Frontal cortex (tissue), 4 donors: ENCODE measurements around the gene PLA2G2D. TPM values are rescaled to one million over a fixed set of nuclear protein-coding genes. Genes with fewer than 3 reads are reported as not detected.
"Not testable (repeated sequence)": the region's sequence is repeated elsewhere in the genome, so short reads cannot be mapped to it uniquely, and the experiment has no call there.

ENCODE experiments used
- DNase-seq, 2 donors: peaks; one replicate each; pipeline ENCODE4 v3.0.0; 2012; ENCODE audit warnings: low spot score in 2 of 2
- FAIRE-seq: peaks from 2 replicates; lab custom pipeline; 2012; peaks lifted over from hg19 to GRCh38; lab: Jason Lieb, UNC
- total RNA-seq: library from RNA; depleted of rRNA; stranded (reverse); fragments of >200 nt; gene quantifications from one replicate; pipeline ENCODE4 v1.2.3, GENCODE V29; 2014
- donor health status: control.
- donor health status: control.
- donor health status: control.

Gene PLA2G2D
- total RNA-seq, 1 donor from 2014 or later, result not detected

DNA sequence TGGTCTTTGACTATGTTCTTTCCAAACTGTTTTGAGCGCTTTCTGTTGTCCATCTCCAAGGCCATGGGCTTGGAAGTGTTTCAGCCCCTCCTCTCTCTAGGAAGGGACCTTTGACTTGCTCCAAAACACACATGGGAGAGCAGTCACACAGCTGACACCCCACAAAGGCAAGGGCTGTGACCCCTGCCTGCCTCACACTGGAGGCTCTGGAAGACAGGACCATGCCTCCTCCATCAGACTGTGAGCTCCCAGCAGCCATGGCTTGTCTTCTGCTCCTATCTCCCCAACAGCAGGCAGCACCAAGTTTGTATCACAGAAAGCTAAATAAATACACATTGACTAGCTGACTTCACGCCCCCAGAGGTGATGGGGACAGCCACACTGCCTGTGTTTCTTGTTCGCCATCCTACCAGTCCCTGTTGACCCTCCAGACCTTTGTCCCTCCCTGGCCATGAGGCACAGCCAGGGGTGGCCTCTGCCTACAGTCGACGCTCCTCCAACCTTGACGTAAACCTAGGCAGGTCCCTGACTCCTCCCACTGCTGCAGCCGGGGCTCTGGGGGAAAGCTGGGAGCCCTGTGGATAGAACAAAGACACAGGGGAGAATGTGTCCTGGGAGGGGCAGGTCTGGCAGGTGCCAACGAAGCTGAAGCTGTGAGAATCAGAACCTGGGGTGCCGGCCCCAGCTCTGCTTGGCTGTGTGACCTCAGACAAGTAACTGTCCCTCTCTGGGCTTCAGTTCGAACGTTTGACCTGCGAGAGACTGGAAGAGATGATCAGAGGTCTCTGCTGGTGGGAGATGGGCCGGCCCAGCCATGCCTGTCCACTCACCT is 24.6 kb upstream of the PLA2G2D start:
- FAIRE-seq (no peak), DNase-seq (no peak)

DNA sequence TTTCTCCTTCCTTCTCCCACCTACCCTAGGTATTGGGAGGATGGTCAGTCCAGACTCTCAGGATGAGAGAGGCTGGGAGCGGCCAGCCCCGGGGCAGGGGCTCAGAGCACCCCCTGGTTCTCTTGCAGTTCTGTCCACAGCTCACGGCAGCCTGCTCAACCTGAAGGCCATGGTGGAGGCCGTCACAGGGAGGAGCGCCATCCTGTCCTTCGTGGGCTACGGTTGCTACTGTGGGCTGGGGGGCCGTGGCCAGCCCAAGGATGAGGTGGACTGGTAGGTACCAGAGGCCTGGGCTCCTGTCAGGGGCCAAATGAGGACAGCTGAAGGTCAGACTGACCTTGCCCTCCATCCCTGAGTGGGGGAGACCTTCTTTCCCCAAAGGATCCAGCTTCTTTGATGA is 24.0 kb upstream of the PLA2G2D start:
- no peak for FAIRE-seq
- DNase-seq, result no peak

DNA sequence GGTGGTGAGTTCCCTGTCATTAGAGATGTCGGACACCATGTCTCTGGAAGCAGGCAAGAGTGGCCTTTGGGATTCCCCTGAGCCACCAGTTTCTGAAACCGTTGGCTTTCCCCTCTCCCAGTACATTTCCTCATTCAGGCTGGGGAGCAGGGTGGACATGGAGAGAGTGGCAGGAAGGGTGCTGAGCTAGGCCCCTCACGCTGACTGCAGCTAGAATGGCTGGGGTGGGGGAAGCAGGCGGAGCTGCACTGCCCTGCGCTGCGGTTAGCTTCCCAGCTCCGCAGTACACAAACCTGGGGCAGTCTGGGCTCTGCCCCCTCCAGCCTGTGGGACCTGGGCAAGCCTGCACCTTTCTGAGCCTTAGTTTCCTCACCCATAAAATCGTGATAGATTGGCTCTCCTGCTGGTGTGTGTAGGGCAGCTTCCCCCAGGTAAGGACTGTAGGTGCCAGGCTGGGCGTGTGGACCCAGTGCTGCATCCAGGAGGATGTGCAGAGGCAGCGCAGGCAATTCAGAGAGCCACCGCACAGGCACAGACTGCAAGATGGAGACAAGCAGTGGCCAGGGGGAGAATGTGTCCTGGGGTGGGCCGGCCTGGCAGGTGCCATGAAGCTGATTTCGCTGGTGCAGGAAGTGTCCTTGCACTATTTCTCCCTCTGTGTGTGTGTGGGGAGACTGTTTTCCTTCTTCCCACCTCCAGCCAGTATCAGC is 22.8 kb upstream of the PLA2G2D start:
- DNase-seq (no peak), FAIRE-seq (no peak)

DNA sequence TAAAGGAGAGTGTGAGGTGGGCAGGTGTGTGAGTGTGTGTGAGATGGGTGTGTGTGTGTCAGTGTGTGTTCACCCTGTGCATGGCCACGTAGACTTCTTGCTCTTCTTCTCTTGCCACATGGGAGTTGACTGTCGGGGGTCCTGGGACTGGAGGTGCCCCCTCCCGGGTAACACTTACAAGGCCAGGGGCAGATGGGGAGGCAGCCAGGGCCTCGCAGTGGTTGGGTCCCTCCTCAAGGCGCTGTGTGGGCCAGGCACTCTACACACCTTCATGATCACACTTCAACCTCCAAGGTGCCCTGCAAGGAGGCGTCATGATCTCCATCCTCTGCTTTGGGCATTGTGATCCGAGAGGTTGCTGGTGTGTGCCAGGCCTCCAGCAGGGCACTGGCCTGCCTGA is 22.1 kb upstream of the PLA2G2D start:
- DNase-seq, result no peak
- FAIRE-seq, result no peak

DNA sequence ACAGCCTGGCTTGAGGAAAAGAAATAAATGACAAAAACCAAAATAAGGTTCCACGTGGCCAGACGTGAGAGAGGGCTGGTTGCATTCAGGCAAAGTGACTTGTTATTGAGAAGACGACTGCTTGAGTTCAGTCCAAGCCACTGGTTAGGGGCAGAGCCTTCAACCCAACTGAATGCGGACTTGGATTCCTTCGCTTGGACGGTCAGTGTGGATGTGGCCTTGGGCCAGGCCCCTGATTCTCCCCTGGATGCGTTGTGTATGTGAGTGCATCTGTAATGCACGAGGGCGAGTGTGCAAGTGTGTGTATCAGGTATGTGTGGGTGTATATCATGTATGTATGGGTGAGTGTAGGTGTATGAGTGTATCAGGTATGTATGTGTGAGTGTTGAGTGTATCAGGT is 21.7 kb upstream of the PLA2G2D start:
- FAIRE-seq, result no peak

DNA sequence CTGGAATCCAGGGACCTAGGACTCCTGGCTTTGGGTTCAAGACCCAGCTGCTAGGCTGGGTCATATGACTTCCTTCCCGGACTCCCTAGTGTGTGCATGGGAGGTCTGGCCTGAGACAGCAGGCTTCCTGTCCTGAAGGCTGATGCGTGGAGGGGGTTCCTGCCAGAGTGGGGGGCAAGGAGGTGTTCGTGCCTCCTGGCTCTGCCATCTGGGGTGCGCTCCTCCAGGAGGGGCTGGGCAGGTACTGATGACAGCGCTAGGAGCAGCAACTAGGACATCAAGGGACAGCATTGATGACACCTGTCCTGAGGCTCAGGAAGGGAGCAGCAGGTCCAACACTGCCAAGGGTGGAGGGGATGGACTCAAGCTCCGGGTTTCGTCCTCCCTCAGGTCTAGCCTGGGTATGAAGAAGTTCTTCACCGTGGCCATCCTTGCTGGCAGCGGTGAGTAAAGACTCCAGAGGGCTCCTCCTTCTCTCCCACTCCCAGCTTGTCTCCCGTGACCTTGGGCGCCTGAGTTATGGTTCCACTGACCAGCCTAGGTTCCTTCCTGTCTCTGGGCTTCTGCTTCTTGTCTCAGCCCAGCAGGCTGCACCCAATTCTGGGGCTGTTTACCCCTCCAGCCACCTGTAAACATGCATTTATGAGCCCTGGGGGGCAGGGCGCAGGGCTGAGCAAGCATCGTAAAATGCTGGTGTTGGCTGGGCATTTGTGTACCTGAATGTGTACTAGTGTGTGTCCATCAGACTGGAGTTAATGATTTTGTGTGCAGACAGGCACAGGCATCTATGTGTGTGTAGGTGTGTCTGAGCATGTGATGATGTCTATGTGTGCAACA is 20.7 kb upstream of the PLA2G2D start:
- FAIRE-seq (no peak), DNase-seq (no peak)

More for the DNA sequence above, 21.7 kb upstream of the PLA2G2D start:
- DNase-seq, result no peak

DNA sequence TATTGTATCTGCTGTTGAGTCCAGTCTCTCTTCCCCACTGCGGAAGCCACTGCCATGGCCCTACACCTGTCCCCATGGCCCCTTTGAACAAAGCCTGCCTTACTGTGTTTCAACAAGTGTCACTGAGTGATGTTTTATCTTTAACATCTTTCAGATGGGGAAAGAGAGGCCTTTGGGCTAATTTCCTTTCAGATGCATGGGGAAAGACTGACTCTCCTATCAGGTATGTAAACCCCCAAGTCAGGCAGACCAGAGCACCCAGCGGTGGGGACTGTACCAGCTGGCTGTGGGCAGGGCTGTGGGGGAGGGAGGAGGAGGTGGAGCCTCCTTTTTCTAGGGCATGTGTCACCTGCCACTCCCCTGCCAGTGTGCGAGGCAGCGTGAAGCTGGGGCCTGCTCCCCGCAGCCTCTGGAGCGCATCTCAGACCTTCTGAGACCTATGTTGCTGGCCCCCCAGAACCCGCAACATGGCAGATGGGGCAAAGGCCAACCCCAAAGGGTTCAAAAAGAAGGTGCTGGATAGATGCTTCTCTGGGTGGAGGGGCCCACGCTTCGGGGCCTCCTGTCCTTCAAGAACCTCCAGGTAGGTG is 19.7 kb upstream of the PLA2G2D start, which contains the start of gene PLA2G2F:
TSS of gene PLA2G2F (plus strand) at position 363 of the 590 bp plus-strand sequence. CDS start at position 468, 105 bp downstream.
- FAIRE-seq (no peak), DNase-seq (no peak)

DNA sequence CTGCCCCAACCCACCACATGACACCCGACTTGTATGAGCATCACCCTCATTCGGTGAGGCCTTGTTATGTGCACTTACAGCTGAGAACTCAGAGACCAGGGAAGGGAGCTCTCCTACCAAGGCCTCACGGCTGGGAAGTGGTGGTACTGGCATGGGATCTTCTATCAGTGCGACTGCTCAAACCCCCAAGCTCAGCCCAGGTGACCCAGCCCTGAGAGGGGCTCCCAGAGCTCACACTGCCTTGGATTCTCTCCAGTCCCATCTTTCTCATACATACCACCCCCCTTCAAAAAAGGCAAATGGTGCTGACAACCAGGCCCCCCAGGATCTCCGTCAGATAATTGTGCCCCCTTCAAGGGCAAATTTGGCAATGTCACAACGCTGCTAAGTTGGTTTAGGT is 19.0 kb upstream of the PLA2G2D start:
- FAIRE-seq (no peak), DNase-seq (no peak)

DNA sequence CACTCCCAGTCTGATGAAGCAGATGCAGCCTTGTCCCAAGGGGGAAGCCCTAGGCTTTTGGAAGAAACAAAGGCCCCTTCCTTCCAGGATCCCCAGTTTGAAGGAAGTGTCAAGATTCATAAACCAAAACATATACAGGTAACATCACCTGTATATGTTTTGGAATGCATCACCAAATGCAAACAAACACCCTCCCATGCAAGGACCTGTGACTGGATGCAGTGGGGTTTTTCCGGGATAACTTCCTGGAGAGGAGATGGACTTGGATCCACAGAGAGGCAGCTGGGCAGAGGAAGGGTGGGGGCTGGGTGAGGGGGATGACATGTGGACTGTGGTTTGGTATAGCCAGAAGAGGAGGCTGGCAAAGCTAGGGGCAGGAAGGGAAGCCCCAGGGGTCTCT is 18.3 kb upstream of the PLA2G2D start:
- FAIRE-seq (no peak), DNase-seq (no peak)

DNA sequence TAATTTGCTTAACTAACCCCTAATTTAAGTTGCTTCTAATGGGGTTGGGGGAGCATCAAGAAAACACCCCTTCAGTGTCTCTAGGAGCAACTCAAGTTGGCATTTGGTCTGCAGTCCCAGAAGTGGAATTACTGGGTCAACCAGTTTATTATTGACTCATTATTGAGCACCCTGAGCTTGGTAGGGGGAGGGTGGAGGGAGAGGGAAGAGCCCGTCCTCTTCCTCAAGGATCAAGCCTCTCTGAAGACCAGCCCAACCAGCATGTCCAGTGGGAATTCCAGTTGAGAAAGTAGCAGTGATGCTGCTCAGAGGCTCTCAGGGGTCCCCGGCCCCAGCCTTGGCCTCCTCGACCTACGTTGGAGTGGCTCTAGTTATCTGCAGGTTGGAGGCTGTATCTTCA is 17.7 kb upstream of the PLA2G2D start:
- no peak for FAIRE-seq
- DNase-seq, result no peak

DNA sequence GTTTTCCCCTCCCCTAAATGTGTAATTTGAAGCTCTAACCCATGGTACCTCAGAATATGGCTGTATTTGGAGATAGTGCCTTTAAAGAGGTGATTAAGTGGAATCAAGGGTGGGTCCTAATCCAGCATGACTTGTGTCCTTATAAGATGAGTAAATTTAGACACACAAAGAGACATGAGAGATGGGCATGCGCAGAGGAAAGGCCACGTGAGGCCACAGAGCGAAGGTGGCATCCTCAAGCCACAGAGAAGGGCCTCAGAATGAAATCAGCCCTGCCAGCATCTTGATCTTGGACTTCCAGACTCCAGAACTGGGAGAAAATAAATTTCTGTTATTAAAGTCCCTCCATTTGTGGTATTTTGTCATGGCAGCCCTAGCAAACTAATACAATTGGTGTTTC is 16.9 kb upstream of the PLA2G2D start:
- FAIRE-seq (no peak), DNase-seq (no peak)

DNA sequence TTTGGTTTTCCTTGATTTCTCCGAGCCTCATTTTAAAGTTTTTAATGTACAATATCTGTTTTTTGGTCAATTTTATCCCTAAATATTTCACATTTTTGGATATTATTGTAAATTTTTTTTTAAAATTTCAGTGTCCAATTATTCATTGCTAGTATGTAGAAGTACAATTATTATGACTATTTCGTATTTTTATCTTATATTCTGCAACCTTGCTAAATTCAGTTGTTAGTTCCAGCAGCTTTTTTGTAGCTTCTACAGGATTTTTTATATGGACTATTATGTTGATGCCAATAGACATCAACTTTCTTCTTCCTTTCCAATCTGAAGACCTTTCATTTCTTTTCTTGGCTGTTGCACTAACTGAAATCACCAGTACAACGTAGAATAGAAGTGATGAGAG is 15.7 kb upstream of the PLA2G2D start:
- FAIRE-seq (no peak), DNase-seq (no peak)

DNA sequence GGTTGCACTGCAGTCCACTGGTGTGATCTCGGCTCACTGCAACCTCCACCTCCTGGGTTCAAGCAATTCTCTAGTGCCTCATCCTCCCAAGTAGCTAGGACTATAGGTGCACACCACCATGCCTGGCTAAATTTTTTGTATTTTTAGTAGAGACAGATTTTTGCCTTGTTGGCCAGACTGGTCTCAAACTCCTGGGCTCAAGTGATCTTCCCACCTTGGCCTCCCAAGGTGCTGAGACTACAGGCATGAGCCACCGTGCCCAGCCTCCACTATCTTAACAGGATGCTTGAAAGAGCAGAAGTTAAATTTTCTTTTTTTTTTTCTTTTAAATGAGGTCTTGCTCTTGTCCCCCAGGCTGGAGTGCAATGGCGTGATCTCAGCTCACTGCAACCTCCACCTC is 11.2 kb upstream of the PLA2G2D start:
- DNase-seq, FAIRE-seq: not testable (repeated sequence)

DNA sequence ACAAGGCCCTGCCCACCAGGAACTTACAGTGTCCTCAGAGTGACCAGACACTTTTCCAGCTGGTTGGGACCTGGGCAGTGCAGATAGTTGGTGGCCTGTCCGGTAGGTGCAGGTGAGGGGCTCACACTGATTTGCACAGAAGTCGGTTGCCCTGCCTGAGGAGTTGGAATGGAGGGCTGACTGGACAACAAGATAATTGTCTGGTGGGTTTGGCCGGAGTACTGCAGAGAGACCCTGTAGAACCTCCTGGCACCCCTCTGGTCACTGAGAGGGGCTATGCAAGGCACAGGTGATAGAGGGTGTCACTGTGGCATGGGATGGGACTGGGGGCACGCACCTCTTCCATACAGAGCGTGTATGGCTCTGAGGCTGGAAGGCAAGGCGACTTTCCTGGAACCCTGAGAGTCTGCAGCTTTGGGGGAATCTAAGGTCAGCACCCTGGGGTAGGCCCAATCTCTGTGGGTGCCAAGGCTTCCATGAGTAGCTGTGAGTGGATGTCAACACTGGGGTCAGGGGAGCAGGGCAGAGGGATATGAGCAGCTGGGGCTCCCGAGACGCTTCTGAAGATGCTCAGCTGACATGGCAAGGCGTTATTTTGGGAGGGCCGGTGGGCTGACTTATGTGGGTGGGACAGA is 7.6 kb upstream of the PLA2G2D start:
- FAIRE-seq, result no peak

DNA sequence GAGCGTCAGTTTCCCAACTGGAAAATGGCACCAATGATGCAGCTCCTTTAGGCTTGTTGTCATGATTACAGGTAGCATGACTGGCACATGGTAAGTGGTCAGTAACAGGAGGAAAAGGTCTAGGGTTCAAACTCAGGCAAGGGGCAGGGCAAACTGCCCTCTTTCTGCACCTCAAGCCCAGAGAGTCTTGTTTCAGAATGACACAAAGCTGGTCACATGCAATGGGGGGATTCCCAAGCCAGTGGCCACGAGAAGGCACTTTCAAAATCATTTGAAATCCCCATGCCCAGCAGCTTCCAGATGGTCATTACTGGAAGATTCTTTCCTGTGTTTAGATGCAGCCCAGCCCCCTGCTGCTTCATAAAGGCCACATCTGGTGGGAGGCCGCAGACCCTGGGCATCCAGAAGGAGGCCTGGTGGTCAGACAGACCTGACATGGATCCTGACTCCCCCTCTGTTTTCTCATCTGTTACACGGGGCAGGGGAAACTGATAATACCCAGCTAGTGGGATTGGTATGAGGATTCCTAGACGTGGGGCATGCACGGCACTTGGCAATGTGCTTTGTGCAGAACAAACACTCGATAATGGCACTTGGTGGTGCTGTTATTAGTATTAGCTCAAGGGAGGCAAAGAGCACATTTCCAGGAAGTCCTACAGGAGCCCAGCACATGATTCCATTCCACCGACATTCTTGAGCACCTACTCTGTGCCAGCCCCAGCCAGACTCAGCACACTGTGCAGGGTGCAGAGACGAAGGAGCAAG is 6.9 kb upstream of the PLA2G2D start:
- no peak for FAIRE-seq

More for the DNA sequence above, 7.6 kb upstream of the PLA2G2D start:
- no peak for DNase-seq

DNA sequence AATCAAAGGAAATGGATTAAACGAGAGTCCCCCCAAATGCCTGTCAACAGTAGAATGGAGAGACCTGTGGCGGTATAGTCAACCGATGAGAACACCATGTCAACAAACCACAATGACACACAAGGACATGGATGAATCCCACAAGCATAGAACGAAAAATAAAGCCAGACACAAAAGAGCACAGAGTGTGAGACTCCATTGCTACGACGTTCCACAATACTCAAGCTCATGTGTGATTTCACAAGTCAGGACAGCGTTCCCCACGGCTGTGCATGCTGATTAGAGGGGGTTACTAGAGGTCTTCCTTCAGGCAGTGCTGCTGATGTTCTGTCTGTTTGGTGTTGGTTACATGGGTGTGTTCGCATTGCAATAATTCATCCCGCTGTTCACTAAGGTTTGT is 5.8 kb upstream of the PLA2G2D start:
- DNase-seq (no peak), FAIRE-seq (no peak)

More for the DNA sequence above, 6.9 kb upstream of the PLA2G2D start:
- DNase-seq, result no peak

DNA sequence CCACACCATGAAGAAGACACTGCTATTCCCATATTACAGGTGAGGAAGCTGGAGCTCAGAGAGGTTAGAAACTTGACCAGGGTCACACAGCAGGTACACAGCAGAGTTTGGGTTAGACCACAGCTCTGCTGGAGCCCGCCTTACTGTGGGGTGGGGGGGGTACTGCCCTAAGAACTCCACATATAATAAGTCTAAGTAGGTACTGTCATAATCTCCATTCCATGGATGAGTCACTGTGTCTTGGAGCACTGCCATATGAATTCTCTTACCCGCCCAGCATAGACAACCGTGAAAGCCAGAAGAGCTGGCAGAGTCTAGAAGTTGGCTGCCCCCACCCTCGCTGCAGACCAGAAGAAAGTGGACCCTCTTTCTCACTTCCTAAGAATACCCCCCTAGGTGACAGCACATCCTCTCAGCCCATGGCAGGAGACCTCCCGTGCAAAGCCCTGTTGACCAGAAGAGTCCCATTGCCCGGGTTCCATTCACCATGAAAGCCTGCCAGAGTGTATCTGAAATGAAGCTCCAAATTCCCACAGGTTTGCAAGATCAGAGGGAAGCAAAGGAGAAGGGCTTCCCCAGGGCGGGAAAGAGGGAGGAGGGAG is 5.2 kb upstream of the PLA2G2D start:
- no peak for FAIRE-seq
- peak in 1 of 2 donors; percentile 41 for DNase-seq

DNA sequence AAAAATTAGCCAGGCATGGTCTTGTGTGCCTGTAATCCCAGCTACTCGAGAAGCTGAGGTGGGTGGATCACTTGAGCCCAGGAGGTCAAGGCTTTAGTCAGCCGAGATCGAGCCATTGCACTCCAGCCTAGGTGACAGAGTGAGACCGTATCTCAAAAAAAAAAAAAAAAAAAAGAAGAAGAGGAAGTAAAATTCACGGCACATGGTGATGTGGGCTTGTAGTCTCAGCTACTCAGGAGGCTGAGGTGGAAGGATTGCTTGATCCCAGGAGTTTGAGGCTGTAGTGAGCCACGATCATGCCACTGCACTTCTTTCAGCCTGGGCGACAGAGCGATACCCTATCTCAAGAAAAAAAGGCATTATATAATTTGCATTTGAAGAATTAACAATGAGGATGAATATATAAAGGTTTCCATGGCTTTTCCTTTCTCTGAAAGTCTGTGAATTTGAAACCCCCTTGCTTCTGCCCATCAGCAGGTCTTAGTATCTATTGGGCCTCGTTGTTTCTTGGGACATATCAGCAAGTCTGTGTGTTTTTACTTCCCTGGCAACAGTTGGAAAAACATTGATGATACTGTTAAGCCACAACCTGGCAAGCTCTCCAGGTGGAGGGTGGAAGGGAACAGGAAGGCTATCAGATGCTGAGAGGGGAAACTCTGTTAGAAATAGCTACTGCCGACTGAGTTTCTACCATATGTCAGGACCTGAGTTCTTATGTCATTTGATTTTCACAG is 4.6 kb upstream of the PLA2G2D start:
- DNase-seq (no peak), FAIRE-seq (no peak)
